ENCODE measurements around the gene SRSF1.

Gene SRSF1

GRCh38 chr17:57953705-57954396 is 53.2 kb downstream of the SRSF1 start:
- H3K4me3 ChIP-seq (ENCODE audit: low read depth, low read length) = no peak overlapping the region
- no peak for DNase-seq (ENCODE audit: low read depth)
- TF ChIP-seq POLR2A (IDR thresholded peaks at IDR 0.05; ENCODE audit: extremely low read depth, insufficient read length) (no peak), MAX (IDR thresholded peaks at IDR 0.05; ENCODE audit: low read depth, low read length) (no peak), MYC (IDR thresholded peaks at IDR 0.05; ENCODE audit: low read depth, low read length) (no peak)
- TF ChIP-seq, protein P1, sequence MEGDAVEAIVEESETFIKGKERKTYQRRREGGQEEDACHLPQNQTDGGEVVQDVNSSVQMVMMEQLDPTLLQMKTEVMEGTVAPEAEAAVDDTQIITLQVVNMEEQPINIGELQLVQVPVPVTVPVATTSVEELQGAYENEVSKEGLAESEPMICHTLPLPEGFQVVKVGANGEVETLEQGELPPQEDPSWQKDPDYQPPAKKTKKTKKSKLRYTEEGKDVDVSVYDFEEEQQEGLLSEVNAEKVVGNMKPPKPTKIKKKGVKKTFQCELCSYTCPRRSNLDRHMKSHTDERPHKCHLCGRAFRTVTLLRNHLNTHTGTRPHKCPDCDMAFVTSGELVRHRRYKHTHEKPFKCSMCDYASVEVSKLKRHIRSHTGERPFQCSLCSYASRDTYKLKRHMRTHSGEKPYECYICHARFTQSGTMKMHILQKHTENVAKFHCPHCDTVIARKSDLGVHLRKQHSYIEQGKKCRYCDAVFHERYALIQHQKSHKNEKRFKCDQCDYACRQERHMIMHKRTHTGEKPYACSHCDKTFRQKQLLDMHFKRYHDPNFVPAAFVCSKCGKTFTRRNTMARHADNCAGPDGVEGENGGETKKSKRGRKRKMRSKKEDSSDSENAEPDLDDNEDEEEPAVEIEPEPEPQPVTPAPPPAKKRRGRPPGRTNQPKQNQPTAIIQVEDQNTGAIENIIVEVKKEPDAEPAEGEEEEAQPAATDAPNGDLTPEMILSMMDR (IDR thresholded peaks at IDR 0.05; ENCODE audit: low read depth, low read length) = no peak
